Measurements from ENCODE around the gene RSPO4.

DNA sequence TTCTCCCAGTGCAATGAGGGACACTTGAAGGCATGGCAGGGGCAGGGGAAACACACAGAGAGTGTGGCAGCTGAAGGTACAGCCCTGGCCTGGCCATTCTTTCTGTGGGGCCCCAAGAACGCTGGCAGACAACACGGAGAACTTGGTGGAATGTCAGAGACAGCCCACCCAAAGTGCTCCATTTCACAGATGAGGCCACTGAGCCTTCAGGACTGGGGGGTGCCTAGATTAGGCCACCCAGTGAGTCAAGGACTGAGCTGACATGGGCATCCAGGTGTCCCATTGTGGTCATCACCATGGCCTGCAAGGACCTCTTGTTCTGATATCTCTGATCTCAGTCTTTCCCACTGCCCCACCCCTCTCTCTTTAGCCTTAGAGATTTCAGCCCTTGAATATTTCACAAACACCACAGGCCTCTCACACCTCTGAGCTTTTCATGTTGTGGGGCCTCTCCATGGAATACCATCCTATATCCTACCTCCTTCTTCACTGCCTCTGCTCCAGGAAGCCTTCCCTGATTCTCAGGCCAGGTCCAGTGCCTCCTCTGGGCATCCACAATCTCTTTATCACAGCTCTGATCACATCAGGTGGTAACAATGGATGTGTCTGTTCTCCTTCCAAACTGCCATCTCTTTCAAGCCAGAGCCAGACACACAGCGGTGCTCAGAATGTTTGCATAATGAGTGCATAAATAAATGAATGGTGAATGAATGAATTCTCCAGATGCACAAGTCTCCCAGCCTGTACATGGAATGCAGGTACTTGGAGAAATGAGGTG is 2.0 kb upstream of the RSPO4 start:
- TF ChIP-seq, protein P1, sequence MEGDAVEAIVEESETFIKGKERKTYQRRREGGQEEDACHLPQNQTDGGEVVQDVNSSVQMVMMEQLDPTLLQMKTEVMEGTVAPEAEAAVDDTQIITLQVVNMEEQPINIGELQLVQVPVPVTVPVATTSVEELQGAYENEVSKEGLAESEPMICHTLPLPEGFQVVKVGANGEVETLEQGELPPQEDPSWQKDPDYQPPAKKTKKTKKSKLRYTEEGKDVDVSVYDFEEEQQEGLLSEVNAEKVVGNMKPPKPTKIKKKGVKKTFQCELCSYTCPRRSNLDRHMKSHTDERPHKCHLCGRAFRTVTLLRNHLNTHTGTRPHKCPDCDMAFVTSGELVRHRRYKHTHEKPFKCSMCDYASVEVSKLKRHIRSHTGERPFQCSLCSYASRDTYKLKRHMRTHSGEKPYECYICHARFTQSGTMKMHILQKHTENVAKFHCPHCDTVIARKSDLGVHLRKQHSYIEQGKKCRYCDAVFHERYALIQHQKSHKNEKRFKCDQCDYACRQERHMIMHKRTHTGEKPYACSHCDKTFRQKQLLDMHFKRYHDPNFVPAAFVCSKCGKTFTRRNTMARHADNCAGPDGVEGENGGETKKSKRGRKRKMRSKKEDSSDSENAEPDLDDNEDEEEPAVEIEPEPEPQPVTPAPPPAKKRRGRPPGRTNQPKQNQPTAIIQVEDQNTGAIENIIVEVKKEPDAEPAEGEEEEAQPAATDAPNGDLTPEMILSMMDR (IDR thresholded peaks at IDR 0.05) = no peak
- no peak for TF ChIP-seq POLR2AphosphoS5 (IDR thresholded peaks at IDR 0.05)

Data from sigmoid colon (tissue), 4 donors.